ENCODE results near the gene CEBPA.
"Not testable (repeated sequence)": the region's sequence is repeated elsewhere in the genome, so short reads cannot be mapped to it uniquely, and the experiment has no call there.

Gene CEBPA

GRCh38 chr19:33324628-33325027, 22.3 kb upstream of the CEBPA start:
- no peak for DNase-seq (ENCODE audit: low read depth)

DNA sequence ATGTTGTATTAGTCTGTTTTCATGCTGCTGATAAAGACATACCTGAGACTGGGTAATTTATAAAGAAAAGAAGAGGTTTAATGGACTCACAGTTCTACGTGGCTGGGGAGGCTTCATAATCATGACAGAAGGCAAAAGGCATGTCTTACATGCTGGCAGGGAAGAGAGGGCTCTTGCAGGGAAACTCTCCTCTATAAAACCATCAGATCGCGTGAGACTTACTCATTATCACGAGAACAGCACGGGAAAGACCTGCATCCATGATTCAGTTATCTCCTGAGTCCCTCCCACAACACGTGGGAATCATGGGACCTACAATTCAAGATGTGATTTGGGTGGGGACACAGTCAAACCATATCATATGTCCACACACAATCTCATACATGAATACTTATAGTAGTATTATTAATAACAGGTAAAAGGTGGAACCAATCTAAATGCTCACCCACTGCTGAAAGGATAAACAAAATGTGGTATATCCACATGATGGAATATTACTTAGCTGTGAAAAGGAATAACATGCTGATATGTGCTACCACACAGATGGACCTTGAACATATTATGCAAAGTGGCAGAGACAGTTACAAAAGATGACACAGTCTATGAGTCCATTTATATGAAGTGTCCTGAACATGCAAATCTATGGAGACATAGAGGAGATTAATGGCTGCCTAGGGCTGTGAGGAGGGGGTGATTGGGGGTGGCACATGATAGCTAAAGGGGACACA, 20.9 kb upstream of the CEBPA start:
- DNase-seq (ENCODE audit: low read depth), result no peak

DNA sequence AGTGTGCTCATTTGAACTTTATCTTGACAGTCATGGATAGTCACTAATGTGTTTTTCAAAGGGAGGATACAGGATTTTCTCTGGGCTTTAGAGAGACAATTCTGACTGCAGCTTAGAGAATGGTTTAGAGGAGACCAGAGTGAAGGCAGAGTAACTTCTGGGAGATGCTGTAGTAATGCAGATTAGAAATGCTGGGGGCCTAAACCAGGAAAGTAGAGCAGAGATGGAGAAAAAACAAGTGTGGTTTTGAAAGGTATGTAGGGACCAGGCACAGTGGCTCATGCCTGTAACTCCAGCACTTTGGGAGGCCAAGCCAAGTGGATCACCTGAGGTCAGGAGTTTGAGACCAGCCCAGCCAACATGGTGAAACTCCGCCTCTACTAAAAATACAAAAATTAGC, 18.3 kb upstream of the CEBPA start:
- DNase-seq (ENCODE audit: low read depth), result no peak

DNA sequence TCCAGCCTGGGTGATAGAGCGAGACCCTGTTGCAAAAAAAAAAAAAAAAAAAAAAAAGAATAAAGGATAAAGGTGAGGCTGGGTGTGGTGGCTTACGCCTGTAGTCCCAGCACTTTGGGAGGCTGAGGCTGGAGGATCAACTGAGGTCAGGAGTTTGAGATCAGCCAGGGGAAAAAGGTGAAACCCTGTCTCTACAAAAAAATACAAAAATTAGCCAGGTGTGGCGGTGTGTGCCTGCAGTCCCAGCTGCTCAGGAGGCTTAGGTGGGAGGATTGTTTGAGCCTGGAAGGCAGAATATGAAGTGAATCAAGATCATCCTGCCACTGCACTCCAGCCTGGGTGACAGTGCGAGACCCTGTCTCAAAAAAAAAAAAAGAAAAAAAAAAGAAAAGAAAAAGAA, 15.7 kb upstream of the CEBPA start:
- DNase-seq (ENCODE audit: low read depth), result not testable (repeated sequence)

GRCh38 chr19:33317517-33317916, 15.2 kb upstream of the CEBPA start:
- DNase-seq (ENCODE audit: low read depth), result no peak

DNA sequence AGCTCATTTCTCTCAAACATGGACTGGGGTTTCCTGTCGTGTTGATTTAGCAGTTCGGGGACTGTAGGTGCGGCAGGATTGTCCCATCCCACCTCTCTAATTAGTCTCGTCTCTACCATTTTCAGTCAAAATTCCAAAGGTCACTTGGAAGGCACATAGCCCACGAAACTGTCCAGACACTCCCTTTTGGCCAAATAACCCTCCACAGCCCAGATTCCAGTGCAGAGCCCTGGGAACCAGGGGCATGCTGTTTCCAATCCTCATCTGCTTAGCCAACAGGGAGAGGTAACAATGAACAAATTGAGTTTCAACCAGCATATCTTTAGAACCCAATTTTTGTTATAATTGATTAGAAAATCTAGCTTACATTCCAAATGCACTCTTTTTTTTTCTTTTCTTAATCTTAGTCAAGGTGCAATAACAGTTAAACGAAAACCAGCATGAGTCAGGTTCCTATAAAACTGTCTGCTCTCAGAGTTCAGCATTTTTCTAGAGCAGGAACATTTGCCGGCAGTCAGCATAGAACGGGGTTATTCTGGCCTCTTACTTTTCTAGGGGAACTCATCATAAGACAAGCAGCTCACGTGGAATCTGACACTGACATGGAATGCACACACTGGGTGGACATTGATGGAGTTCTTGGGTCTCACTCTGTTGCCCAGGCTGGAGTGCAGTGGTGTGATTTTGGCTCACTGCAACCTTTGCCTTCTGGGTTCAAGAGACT, 14.4 kb upstream of the CEBPA start:
- DNase-seq (ENCODE audit: low read depth), result no peak

GRCh38 chr19:33312808-33313207, 10.5 kb upstream of the CEBPA start:
- not testable (repeated sequence) for DNase-seq (ENCODE audit: low read depth)

DNA sequence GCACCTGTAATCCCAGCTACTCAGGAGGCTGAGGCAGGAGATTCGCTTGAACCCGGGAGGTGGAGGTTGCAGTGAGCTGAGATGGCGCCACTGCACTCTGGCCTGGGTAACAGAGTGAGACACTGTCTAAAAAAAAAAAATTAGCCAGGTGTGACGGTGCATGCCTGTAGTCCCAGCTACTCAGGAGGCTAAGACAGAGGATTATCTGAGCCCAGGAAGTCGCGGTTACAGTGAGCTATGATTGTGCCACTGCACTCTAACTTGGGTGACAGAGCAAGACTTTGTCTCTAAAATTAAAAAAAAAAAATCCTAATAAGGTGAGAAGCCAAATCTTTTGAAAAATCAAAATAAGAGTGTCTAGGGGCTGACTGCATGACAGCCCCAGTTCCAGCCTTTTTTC, 9.7 kb upstream of the CEBPA start:
- DNase-seq (ENCODE audit: low read depth), result no peak

DNA sequence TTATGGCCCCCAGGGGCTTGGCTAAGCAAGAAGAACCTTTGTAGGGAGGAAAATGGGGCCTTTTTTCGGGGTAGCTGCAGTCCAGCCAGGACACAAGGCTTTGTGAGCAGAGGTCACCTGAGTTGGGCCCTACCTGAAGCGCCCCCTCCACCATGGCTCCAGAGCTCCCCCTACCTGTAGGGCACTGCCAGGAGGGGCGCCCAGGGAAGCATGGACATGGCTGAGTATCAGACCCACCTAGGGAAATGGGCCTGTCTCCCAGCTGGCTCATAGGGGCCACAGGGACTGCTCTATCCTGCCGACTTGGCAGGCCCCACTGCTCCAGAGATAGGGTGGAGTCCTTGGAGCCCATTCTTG, 9.0 kb upstream of the CEBPA start:
- no peak for DNase-seq (ENCODE audit: low read depth)

DNA sequence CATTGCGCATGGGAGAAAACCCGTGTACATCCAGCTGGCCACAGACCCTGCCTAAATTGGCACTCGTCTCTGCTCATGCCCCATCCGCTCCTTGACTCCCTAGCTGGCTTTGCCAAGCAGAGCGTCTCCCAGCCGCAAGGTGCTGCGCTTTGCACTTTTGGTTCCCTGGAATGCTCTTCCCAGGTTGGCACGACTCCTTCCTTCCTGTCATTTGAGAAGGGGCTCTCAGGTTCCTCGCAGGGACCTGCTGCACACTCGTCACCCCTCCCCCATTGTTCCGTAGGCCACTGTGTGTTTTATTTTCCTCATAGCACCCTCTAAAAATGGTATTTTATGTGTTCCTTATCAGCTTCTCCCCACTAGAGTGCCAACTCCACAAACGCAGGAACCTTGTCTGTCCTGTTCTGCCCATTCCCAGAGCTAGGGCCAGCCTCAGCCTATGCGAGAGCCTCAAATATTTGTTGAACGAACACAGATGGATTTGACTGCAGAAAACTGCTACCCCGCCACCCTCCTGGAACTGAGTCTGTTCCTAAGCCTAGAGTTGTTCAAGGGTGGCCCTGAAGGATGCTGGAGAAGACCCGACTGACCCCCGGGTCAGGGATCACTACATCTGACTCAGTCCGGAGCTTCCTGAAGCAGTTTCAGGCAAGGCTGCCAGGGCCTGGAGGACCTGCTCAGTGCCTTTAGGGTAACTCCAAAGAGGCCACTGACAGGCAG, 8.4 kb upstream of the CEBPA start:
- DNase-seq (ENCODE audit: low read depth), result no peak

DNA sequence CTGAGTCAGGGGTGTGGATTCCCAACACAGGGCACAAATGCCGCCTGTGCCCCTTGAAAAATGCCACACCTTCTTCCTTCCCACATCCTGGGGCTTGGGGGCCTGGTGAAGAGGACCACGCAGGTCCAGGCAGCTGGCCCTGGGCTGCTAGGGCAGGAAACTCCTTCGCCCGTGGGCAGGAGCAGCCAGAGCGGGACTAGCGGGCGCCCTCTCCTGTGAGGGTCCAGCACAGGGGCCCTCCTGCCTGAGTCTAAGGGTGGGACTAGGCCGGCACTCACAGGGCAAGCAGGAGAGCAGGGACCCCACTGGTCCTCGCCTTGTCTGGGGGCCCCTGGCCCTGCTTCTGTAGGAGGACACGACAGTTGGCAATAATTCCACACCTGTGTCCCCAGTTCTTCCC, 7.5 kb upstream of the CEBPA start:
- DNase-seq (ENCODE audit: low read depth), result no peak

- DNase-seq (ENCODE audit: low read depth), result no peak
Observed at GRCh38 chr19:33306853-33307792, 4.8 kb upstream of the CEBPA start.

DNA sequence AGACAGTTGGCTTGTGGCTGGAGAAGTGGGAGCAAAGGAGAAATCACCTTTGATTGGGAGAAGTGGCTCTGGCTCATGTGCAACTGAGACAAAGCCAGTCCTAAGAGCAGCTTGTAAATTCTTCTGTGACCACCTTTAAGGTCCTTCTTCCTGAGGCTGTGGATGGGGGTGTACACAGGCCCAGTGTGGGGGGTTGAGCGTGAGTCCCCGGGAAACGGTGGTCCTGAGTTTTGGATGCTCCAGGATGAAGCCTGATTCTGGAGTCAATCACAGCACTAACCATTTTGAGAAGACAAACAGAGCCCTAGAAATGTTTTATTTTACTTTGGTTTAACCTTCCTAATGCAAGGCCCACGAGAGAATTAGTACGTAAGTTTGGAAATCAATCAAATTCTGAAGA, 3.9 kb upstream of the CEBPA start:
- DNase-seq (ENCODE audit: low read depth), result no peak

GRCh38 chr19:33304760-33305647, 2.7 kb upstream of the CEBPA start:
- DNase-seq (ENCODE audit: low read depth), result no peak

- DNase-seq (ENCODE audit: low read depth), result no peak
Observed at GRCh38 chr19:33304371-33304759, 2.0 kb upstream of the CEBPA start.

DNA sequence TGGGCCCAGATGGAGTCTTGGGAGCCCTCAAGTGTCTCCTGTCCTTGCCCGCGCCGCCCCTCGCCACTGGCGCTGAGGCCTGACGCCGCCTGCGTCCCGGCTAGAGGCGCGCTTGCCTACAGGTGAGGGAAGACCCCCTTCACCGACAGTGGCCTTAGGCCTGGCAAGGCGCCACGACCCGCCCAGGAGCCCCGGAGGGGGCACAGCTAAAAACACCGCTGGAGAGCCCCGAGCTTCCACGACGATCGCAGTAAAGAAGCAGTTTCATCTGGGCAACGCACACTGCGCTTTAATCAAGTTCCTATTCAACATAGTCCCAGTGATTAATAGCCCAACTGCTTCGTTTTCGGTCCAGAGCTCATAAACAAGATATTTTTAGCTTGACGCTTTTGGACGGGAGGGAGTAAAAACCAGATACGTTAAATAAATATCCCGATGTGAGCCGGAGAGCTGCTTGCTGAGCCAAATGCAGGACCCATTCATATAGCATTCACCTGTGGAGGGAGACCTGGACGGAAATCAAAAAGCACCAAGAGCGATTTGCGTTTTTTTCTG, 1.5 kb upstream of the CEBPA start:
- no peak for DNase-seq (ENCODE audit: low read depth)

- DNase-seq (ENCODE audit: low read depth), result peak; percentile 3
Observed at GRCh38 chr19:33302974-33303790, 848 bp upstream of the CEBPA start.

- no peak for DNase-seq (ENCODE audit: low read depth)
Observed at GRCh38 chr19:33301900-33302174, 497 bp downstream of the CEBPA start.

GRCh38 chr19:33301144-33301899, 1.0 kb downstream of the CEBPA start:
- no peak for DNase-seq (ENCODE audit: low read depth)

DNA sequence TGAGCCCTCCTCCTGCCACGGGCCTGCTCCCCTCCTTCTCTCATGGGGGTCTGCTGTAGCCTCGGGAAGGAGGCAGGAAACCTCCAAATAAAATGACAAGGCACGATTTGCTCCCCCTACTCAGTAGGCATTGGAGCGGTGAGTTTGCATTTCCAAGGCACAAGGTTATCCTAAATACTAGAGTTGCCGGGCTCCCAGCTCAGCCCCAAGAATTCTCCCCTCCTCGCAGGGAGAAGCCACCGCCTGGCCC, 1.5 kb downstream of the CEBPA start:
- DNase-seq (ENCODE audit: low read depth), result no peak
